H9 (cell line): Measurements from ENCODE around the gene LGALS9. TPM values are rescaled to one million over a fixed set of nuclear protein-coding genes. Genes with fewer than 3 reads are reported as not detected.

ENCODE experiments used
- DNase-seq: peaks from one replicate; pipeline ENCODE4 v3.0.0-alpha.2; 2017
- H2AFZ ChIP-seq: one replicate; pipeline ENCODE4 v1.6.1; 2013; ENCODE audit warnings: mild to moderate bottlenecking, low read length, control low read depth, moderate library complexity
- H2AK5ac ChIP-seq: 2 replicates; pipeline ENCODE4 v1.6.1; 2013; ENCODE audit warnings: low read length, control low read depth, mixed read lengths; ENCODE audit not compliant: insufficient read length
- H2BK120ac ChIP-seq: one replicate; pipeline ENCODE4 v1.6.1; 2013; ENCODE audit warnings: low read depth, mild to moderate bottlenecking, low read length, control low read depth, inconsistent platforms; ENCODE audit not compliant: poor library complexity, severe bottlenecking
- H2BK12ac ChIP-seq: 2 replicates; pipeline ENCODE4 v1.6.1; 2013; ENCODE audit warnings: low read length, control low read depth, mixed read lengths, low read depth; ENCODE audit not compliant: insufficient read length
- H2BK15ac ChIP-seq: 2 replicates; pipeline ENCODE4 v1.6.1; 2013; ENCODE audit warnings: low read depth, low read length, control low read depth
- H2BK20ac ChIP-seq: one replicate; pipeline ENCODE4 v1.6.1; 2013; ENCODE audit warnings: low read depth, mild to moderate bottlenecking, low read length, control low read depth, inconsistent platforms; ENCODE audit not compliant: poor library complexity, severe bottlenecking
- H2BK5ac ChIP-seq: 2 replicates; pipeline ENCODE4 v1.6.1; 2013; ENCODE audit warnings: low read length, control low read depth, mixed read lengths; ENCODE audit not compliant: insufficient read length
- H3K14ac ChIP-seq: 2 replicates; pipeline ENCODE4 v1.6.1; 2013; ENCODE audit warnings: low read length, control low read depth; ENCODE audit not compliant: insufficient read depth
- H3K18ac ChIP-seq: 2 replicates; pipeline ENCODE4 v1.6.1; 2013; ENCODE audit warnings: low read depth, mild to moderate bottlenecking, mixed read lengths, low read length, control low read depth; ENCODE audit not compliant: insufficient read length
- H3K23ac ChIP-seq: 2 replicates; pipeline ENCODE4 v1.6.1; 2013; ENCODE audit warnings: low read length, control low read depth, mixed read lengths, low read depth; ENCODE audit not compliant: insufficient read length
- H3K23me2 ChIP-seq: 2 replicates; pipeline ENCODE4 v1.6.1; 2013; ENCODE audit warnings: low read depth, mild to moderate bottlenecking, mixed read lengths, low read length, control low read depth; ENCODE audit not compliant: insufficient read length, poor library complexity, severe bottlenecking
- H3K27ac ChIP-seq: 2 replicates; pipeline ENCODE4 v1.5.1; 2013; ENCODE audit warnings: low read length, control low read depth, mixed read lengths, low read depth; ENCODE audit not compliant: insufficient read length
- H3K27me3 ChIP-seq: 2 replicates; pipeline ENCODE4 v1.6.1; 2013; ENCODE audit warnings: low read length, control low read depth, inconsistent platforms; ENCODE audit not compliant: insufficient read depth
- H3K4ac ChIP-seq: 2 replicates; pipeline ENCODE4 v1.6.1; 2013; ENCODE audit warnings: low read depth, mild to moderate bottlenecking, control low read depth, inconsistent platforms, low read length, moderate library complexity
- H3K4me1 ChIP-seq: 2 replicates; pipeline ENCODE4 v1.6.1; 2013; ENCODE audit warnings: low read length, control low read depth, inconsistent platforms; ENCODE audit not compliant: insufficient read depth
- H3K4me2 ChIP-seq: 2 replicates; pipeline ENCODE4 v1.6.1; 2013; ENCODE audit warnings: low read length, control low read depth, mixed read lengths; ENCODE audit not compliant: insufficient read length, insufficient read depth
- H3K56ac ChIP-seq: 2 replicates; pipeline ENCODE4 v1.6.1; 2013; ENCODE audit warnings: low read depth, mild to moderate bottlenecking, mixed read lengths, low read length, control low read depth; ENCODE audit not compliant: insufficient read length
- H3K79me1 ChIP-seq: 2 replicates; pipeline ENCODE4 v1.6.1; 2013; ENCODE audit warnings: low read depth, mild to moderate bottlenecking, moderate library complexity, low read length, control low read depth, inconsistent platforms; ENCODE audit not compliant: insufficient read depth, poor library complexity, severe bottlenecking
- H3K79me2 ChIP-seq: 2 replicates; pipeline ENCODE4 v1.6.1; 2013; ENCODE audit warnings: low read length, control low read depth, inconsistent platforms; ENCODE audit not compliant: insufficient read depth
- H3K9ac ChIP-seq: 2 replicates; pipeline ENCODE4 v1.6.1; 2013; ENCODE audit warnings: low read length, control low read depth, mixed read lengths; ENCODE audit not compliant: insufficient read length; ENCODE audit errors: extremely low read depth
- H3K9me3 ChIP-seq: one replicate; pipeline ENCODE4 v1.6.1; 2013; ENCODE audit warnings: low read depth, low read length, inconsistent platforms; ENCODE audit not compliant: control insufficient read depth
- H3T11ph ChIP-seq: one replicate; pipeline ENCODE4 v1.6.1; 2013; ENCODE audit warnings: mild to moderate bottlenecking, low read length, control low read depth, inconsistent platforms
- H4K20me1 ChIP-seq: one replicate; pipeline ENCODE4 v1.6.1; 2013; ENCODE audit not compliant: control insufficient read depth, insufficient read length, insufficient read depth
- H4K5ac ChIP-seq: 2 replicates; pipeline ENCODE4 v1.6.1; 2013; ENCODE audit warnings: low read depth, mild to moderate bottlenecking, mixed read lengths, low read length, control low read depth; ENCODE audit not compliant: insufficient read length
- H4K8ac ChIP-seq: replicated peaks from 2 replicates; pipeline ENCODE4 v1.6.1; 2013; ENCODE audit warnings: low read length, control low read depth, mixed read lengths, low read depth; ENCODE audit not compliant: insufficient read length
- H4K91ac ChIP-seq: 2 replicates; pipeline ENCODE4 v1.6.1; 2013; ENCODE audit warnings: low read depth, mild to moderate bottlenecking, moderate library complexity, mixed read lengths, low read length, control low read depth; ENCODE audit not compliant: insufficient read length
- H3K27ac Mint-ChIP-seq, 3 experiments: 2 replicates in 2 of 3; 3 replicates in 1 of 3; pipeline ENCODE4 v1.8.0; 2020 to 2021; ENCODE audit warnings: mixed read lengths in 3 of 3, mild to moderate bottlenecking in 1 of 3, moderate library complexity in 1 of 3
- H3K27me3 Mint-ChIP-seq: 2 replicates; pipeline ENCODE4 v1.8.0; 2021; ENCODE audit warnings: low read depth, mild to moderate bottlenecking, moderate library complexity, mixed read lengths
- H3K36me3 Mint-ChIP-seq, 3 experiments: 2 replicates in 2 of 3; 3 replicates in 1 of 3; pipeline ENCODE4 v1.8.0; 2020 to 2021; ENCODE audit warnings: low read depth in 3 of 3, mixed read lengths in 3 of 3; ENCODE audit not compliant: insufficient read depth in 1 of 3
- H3K4me1 Mint-ChIP-seq, 2 experiments: 2 replicates each; pipeline ENCODE4 v1.8.0; 2020; ENCODE audit warnings: mixed read lengths in 2 of 2
- H3K4me3 Mint-ChIP-seq, 2 experiments: 2 replicates in 1 of 2; 3 replicates in 1 of 2; pipeline ENCODE4 v1.8.0; 2020 to 2021; ENCODE audit warnings: mild to moderate bottlenecking in 2 of 2, mixed read lengths in 2 of 2, moderate library complexity in 1 of 2
- H3K9me3 Mint-ChIP-seq, 2 experiments: 2 replicates in 1 of 2; 3 replicates in 1 of 2; pipeline ENCODE4 v1.8.0; 2020; ENCODE audit warnings: mild to moderate bottlenecking in 2 of 2, mixed read lengths in 2 of 2, moderate library complexity in 1 of 2
- CTCF ChIP-seq: fragments of 200-600 bp; sonication (generic); conservative IDR thresholded peaks from 3 replicates; pipeline ENCODE4 v1.8.0; 2021; ENCODE audit warnings: antibody characterized with exemption, mild to moderate bottlenecking
- WGBS: extraction: QIAGEN DNeasy Blood & Tissue Kit; methylation state at CpG from one replicate; pipeline ENCODE4 v1.1.7; 2013; ENCODE audit warnings: missing lambda C conversion rate, low lambda C conversion rate, mixed read lengths; ENCODE audit not compliant: insufficient read length; ENCODE audit errors: extremely low coverage; 5-methylcytosine and 5-hydroxymethylcytosine counted together
- total RNA-seq: library from RNA; stranded (reverse); gene quantifications from 2 replicates; pipeline ENCODE4 v1.2.1, GENCODE V29; 2021

LGALS9 gene
- total RNA-seq, 1 experiment from 2014 or later: 2.5 TPM

- no CpG with 5 or more reads among the region's 2 CpGs for WGBS
- no peaks in the 10 kb centered on the region for H4K20me1 ChIP-seq
- no peak overlapping the region for H3K23ac ChIP-seq
- no peaks in the 10 kb centered on the region for H3K27me3 Mint-ChIP-seq
- no peak overlapping the region for H2BK5ac ChIP-seq
- no peak overlapping the region for H2BK15ac ChIP-seq
- TF ChIP-seq CTCF: no peak
- no peak overlapping the region for H3K14ac ChIP-seq
- H3K79me2 ChIP-seq: no peaks in the 10 kb centered on the region
- no peaks in the 10 kb centered on the region for H3K23me2 ChIP-seq
- H2AK5ac ChIP-seq: no peak overlapping the region
- no peaks in the 10 kb centered on the region for H3K9me3 Mint-ChIP-seq
- no peak for DNase-seq
- H2BK12ac ChIP-seq: no peak overlapping the region
- no peaks in the 10 kb centered on the region for H3K79me1 ChIP-seq
- H2AFZ ChIP-seq: no peak overlapping the region
- H2BK20ac ChIP-seq: no peak overlapping the region
- no peak overlapping the region for H3K27ac Mint-ChIP-seq
- no peak overlapping the region for H3T11ph ChIP-seq
- H3K4ac ChIP-seq: no peak overlapping the region
- no peak overlapping the region for H3K56ac ChIP-seq
- peaks cover 12 to 16% of the 10 kb centered on the region in 2 experiments for H3K4me1 Mint-ChIP-seq
- H3K9ac ChIP-seq: no peak overlapping the region
- no peak overlapping the region for H3K18ac ChIP-seq
- no peak overlapping the region for H3K4me2 ChIP-seq
- H4K91ac ChIP-seq: no peak overlapping the region
- H3K4me1 ChIP-seq: no peaks in the 10 kb centered on the region
- no peaks in the 10 kb centered on the region for H3K9me3 ChIP-seq
- H3K4me3 Mint-ChIP-seq: no peak overlapping the region
- H3K27ac ChIP-seq: no peak overlapping the region
- H2BK120ac ChIP-seq: no peak overlapping the region
- peaks cover 2 to 36% (median 16%) of the 10 kb centered on the region in 3 experiments; a peak in 6 of 7 replicates for H3K36me3 Mint-ChIP-seq
- no peak overlapping the region for H4K5ac ChIP-seq
- H3K27me3 ChIP-seq: no peaks in the 10 kb centered on the region
- H4K8ac ChIP-seq: no peak overlapping the region
Measured at GRCh38 chr17:27595208-27595607, 35.8 kb upstream of the LGALS9 start.
